ENCODE measurements around the gene ZC3H12C.

Gene ZC3H12C

GRCh38 chr11:110156503-110156902, 63.3 kb downstream of the ZC3H12C start:
- DNase-seq: no peak

- DNase-seq: no peak
Measured at GRCh38 chr11:110158317-110159200, 65.4 kb downstream of the ZC3H12C start.

- no peak for DNase-seq
Measured at GRCh38 chr11:110159476-110159875, 66.3 kb downstream of the ZC3H12C start.

GRCh38 chr11:110160016-110160415, 66.8 kb downstream of the ZC3H12C start:
- DNase-seq: no peak

GRCh38 chr11:110160437-110160836, 67.2 kb downstream of the ZC3H12C start:
- DNase-seq: no peak

GRCh38 chr11:110161061-110161460, 67.9 kb downstream of the ZC3H12C start:
- DNase-seq: no peak

- DNase-seq: no peak
Measured at GRCh38 chr11:110162216-110162615, 69.0 kb downstream of the ZC3H12C start.

GRCh38 chr11:110165039-110165925, 72.1 kb downstream of the ZC3H12C start:
- DNase-seq: no peak

GRCh38 chr11:110168033-110168803, 75.0 kb downstream of the ZC3H12C start:
- DNase-seq: no peak

GRCh38 chr11:110169738-110170137, 76.5 kb downstream of the ZC3H12C start:
- DNase-seq: no peak

GRCh38 chr11:110172468-110173065, 79.4 kb downstream of the ZC3H12C start:
- no peak for DNase-seq

GRCh38 chr11:110173811-110174644, 80.8 kb downstream of the ZC3H12C start:
- peak; percentile 35 to 56 for DNase-seq

GRCh38 chr11:110174645-110175310, 81.6 kb downstream of the ZC3H12C start:
- DNase-seq: no peak

- no peak for DNase-seq
Measured at GRCh38 chr11:110176366-110177085, 83.3 kb downstream of the ZC3H12C start.

GRCh38 chr11:110177086-110177456, 83.9 kb downstream of the ZC3H12C start:
- DNase-seq: no peak

GRCh38 chr11:110179064-110179463, 85.9 kb downstream of the ZC3H12C start:
- DNase-seq: no peak

- no peak for DNase-seq
Measured at GRCh38 chr11:110182886-110183285, 89.7 kb downstream of the ZC3H12C start.

GRCh38 chr11:110184456-110184855, 91.3 kb downstream of the ZC3H12C start:
- DNase-seq: no peak

- DNase-seq: no peak
Measured at GRCh38 chr11:110185121-110185591, 92.0 kb downstream of the ZC3H12C start.

GRCh38 chr11:110185599-110185998, 92.4 kb downstream of the ZC3H12C start:
- no peak for DNase-seq

All from CD4-positive, alpha-beta T cell treated with Interferon alpha-2 for 1 hour (primary cell).